ENCODE results near the gene TMEM182. TPM values are rescaled to one million over a fixed set of nuclear protein-coding genes. Genes with fewer than 3 reads are reported as not detected.
A peak's percentile ranks its signal among the peaks of the same experiment; 100 is the strongest.

TMEM182 gene
- polyA plus RNA-seq, 1 experiment = 2.6 TPM

DNA sequence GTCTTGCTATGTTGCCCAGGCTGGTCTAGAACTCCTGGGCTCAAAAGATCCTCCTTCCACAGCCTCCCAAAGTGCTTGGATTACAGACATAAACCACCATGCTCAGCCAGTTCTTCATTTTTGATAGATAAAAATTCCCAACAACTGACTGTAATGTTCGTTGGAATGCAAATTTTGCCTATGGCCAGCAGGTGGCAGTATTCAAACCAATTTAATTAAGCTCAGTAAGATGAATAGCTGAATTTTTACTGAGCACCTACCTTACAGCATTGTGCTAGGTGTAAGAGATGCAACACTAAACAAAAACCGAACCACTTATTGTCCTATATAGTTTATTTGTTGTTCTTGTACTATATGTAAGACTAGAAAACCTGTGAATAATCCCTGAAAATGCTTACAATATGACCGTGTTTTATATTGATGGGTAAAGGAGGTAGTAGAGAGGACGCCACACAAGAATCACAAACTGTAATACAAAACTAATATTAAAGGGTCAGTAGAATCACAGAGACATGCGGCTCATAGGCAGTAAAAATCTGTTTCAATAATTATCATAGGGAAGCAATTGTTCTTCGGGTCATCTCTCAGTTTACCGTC lies 8.2 kb upstream of the TMEM182 start:
- ChIA-PET POLR2A (no interaction called here), CTCF (interaction anchor here (0.6 to 5.9 kb wide), 16 partner anchors 8 to 79 kb away, joined by 3 to 68 read pairs (median 6); partner anchors contain the start of gene TMEM182)
- H3K4me3 ChIP-seq (ENCODE audit: low read depth, low read length) = no peak overlapping the region

DNA sequence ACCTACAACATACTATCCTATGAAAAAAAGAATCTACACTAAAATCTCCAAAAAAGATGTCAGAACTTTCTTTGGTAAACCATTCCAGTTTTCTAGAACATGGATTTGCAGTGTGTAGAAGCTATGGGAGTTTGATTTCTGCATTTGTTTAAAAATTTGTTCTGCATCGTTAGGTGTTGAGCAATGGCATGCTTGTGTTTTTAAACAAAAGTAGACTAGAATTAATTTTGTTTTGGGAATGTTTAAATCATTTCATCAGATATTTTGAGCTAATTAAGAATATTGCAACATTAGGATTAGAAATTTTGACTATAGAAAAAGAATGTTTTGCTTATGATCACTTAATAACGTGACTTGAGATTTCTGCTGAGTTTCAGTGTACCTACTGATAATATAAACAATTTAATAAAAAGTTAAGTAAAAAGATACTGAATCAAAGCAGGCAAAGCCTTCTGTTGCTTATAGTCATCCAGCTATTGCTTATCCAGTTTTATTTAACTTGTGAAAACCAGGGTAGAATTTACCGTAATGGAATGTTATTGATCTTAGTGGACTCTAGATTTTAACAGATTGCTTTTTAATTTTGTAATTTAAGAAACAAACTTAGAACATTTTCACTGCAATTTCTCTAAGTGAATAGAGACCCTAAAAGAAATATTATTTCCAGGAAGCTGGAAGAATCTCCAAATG lies 7.2 kb upstream of the TMEM182 start:
- Histone ChIP-seq H3K36me3 (ENCODE audit: control insufficient read depth, insufficient read depth, low read length) (no peaks in the 10 kb centered on the region), H3K27me3 (ENCODE audit: control insufficient read depth, insufficient read depth, low read length) (no peaks in the 10 kb centered on the region), H3K4me3 (ENCODE audit: low read depth, low read length) (no peak overlapping the region)
- POLR2A ChIA-PET = no interaction called here
- CTCF ChIA-PET = interaction anchor here (0.7 to 5.9 kb wide), 10 partner anchors 9 to 86 kb away, joined by 3 to 68 read pairs (median 4); partner anchors contain the start of gene TMEM182
- TF ChIP-seq, protein P1, sequence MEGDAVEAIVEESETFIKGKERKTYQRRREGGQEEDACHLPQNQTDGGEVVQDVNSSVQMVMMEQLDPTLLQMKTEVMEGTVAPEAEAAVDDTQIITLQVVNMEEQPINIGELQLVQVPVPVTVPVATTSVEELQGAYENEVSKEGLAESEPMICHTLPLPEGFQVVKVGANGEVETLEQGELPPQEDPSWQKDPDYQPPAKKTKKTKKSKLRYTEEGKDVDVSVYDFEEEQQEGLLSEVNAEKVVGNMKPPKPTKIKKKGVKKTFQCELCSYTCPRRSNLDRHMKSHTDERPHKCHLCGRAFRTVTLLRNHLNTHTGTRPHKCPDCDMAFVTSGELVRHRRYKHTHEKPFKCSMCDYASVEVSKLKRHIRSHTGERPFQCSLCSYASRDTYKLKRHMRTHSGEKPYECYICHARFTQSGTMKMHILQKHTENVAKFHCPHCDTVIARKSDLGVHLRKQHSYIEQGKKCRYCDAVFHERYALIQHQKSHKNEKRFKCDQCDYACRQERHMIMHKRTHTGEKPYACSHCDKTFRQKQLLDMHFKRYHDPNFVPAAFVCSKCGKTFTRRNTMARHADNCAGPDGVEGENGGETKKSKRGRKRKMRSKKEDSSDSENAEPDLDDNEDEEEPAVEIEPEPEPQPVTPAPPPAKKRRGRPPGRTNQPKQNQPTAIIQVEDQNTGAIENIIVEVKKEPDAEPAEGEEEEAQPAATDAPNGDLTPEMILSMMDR (IDR thresholded peaks at IDR 0.05; ENCODE audit: insufficient read depth, low read depth, low read length) = no peak
- DNase-seq (ENCODE audit: low read depth) = no peak

More for the DNA sequence above, 8.2 kb upstream of the TMEM182 start:
- TF ChIP-seq, protein P1 (IDR thresholded peaks at IDR 0.05; ENCODE audit: insufficient read depth, low read depth, low read length) = peak; percentile 76
- Histone ChIP-seq H3K27me3 (ENCODE audit: control insufficient read depth, insufficient read depth, low read length) (no peaks in the 10 kb centered on the region), H3K36me3 (ENCODE audit: control insufficient read depth, insufficient read depth, low read length) (no peaks in the 10 kb centered on the region)
- DNase-seq (ENCODE audit: low read depth) = no peak

DNA sequence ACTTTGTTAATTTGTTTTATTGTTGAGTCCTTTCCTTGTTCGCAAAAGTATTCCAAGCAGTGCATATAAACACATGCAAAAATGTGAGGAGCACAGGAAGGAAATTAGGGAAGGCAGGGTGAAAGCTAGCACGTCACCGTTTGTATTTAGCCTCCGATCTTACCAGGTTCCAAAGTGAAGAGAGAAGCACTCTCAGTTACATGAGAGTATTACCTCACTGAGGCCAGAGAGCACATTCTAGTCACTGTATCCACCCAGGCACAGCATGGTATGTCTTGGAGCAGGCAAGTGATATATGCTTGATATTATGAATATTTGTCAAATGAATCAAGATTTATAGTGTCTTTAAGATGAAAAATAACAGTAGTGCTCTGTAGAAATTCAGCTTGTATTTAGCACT lies 6.5 kb upstream of the TMEM182 start:
- DNase-seq (ENCODE audit: low read depth) = no peak
- H3K4me3 ChIP-seq (ENCODE audit: low read depth, low read length) = no peak overlapping the region
- H3K36me3 ChIP-seq (ENCODE audit: control insufficient read depth, insufficient read depth, low read length) = no peaks in the 10 kb centered on the region
- ChIA-PET CTCF (interaction anchor here (0.7 to 5.9 kb wide), 7 partner anchors 8 to 61 kb away, joined by 3 to 68 read pairs (median 4); partner anchors contain the start of gene TMEM182), POLR2A (no interaction called here)
- TF ChIP-seq, protein P1 (IDR thresholded peaks at IDR 0.05; ENCODE audit: insufficient read depth, low read depth, low read length) = no peak
- H3K27me3 ChIP-seq (ENCODE audit: control insufficient read depth, insufficient read depth, low read length) = no peaks in the 10 kb centered on the region

DNA sequence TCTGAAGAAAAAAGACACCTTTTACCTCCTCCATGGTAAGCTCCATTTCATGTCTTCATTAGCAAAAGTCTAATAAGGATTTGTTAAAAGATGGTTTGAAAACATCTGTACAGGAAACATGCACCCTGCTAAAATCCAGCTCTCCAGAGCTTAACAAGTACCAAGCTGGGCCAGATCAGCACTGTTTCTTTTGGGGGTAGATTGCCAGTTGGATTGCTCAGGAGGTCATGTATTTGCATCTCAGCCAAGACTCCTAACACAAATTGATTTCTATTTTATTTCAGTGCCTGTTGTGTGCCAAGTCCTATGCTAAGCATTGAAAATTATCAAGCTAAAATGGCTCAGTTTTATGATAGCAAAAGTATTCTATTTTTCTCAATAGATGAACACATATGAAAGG lies 3.4 kb upstream of the TMEM182 start:
- H3K4me3 ChIP-seq (ENCODE audit: low read depth, low read length) = no peak overlapping the region
- CTCF ChIA-PET = interaction anchor here (1.5 to 2.9 kb wide), 2 partner anchors 48 to 81 kb away, joined by 4 to 14 read pairs; no protein-coding TSS in a partner anchor
- TF ChIP-seq, protein P1 (IDR thresholded peaks at IDR 0.05; ENCODE audit: insufficient read depth, low read depth, low read length) = no peak
- POLR2A ChIA-PET = no interaction called here
- no peaks in the 10 kb centered on the region for H3K27me3 ChIP-seq (ENCODE audit: control insufficient read depth, insufficient read depth, low read length)
- no peaks in the 10 kb centered on the region for H3K36me3 ChIP-seq (ENCODE audit: control insufficient read depth, insufficient read depth, low read length)
- DNase-seq (ENCODE audit: low read depth) = no peak

DNA sequence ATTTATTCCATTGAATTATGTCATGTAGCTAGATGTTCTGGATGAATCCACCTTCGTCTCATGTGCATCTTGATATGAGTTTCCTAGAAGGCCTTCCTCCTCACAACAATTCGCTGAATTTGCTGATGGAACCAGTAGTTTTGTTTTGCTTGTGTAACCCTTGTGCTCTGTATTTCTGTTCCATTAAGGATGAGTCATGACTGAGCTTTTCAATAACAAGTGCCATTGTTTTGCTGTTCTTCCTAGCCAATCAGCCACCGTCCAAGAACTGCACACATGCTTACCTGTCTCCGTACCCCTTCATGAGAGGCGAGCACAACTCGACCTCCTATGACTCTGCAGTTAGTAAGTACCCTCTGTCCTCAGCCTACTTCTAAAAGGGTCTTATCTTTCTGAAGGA lies 2.3 kb downstream of the TMEM182 start:
- ChIA-PET POLR2A (no interaction called here), CTCF (interaction anchor here (0.7 to 4.9 kb wide), 2 partner anchors 8 to 11 kb away, joined by 3 to 41 read pairs; no protein-coding TSS in a partner anchor)
- H3K36me3 ChIP-seq (ENCODE audit: control insufficient read depth, insufficient read depth, low read length) = no peaks in the 10 kb centered on the region
- TF ChIP-seq, protein P1 (IDR thresholded peaks at IDR 0.05; ENCODE audit: insufficient read depth, low read depth, low read length) = no peak
- H3K4me3 ChIP-seq (ENCODE audit: low read depth, low read length) = no peak overlapping the region
- no peaks in the 10 kb centered on the region for H3K27me3 ChIP-seq (ENCODE audit: control insufficient read depth, insufficient read depth, low read length)
- no peak for DNase-seq (ENCODE audit: low read depth)

Measured in BJ (cell line).